H54 (cell line): ENCODE measurements around the gene NT5DC4.
"Not testable (repeated sequence)": the region's sequence is repeated elsewhere in the genome, so short reads cannot be mapped to it uniquely, and the experiment has no call there.

ENCODE experiments used
- DNase-seq: peaks from one replicate; pipeline ENCODE4 v3.0.0; 2011; ENCODE audit warnings: low spot score, mixed read lengths; ENCODE audit not compliant: insufficient read length
- FAIRE-seq: peaks from 3 replicates; lab custom pipeline; 2011; peaks lifted over from hg19 to GRCh38; lab: Jason Lieb, UNC
- POLR2A ChIP-seq: IDR thresholded peaks from 2 replicates; pipeline ENCODE4 v1.6.1; 2011; ENCODE audit warnings: low read depth, mild to moderate bottlenecking, low read length

NT5DC4 gene

DNA sequence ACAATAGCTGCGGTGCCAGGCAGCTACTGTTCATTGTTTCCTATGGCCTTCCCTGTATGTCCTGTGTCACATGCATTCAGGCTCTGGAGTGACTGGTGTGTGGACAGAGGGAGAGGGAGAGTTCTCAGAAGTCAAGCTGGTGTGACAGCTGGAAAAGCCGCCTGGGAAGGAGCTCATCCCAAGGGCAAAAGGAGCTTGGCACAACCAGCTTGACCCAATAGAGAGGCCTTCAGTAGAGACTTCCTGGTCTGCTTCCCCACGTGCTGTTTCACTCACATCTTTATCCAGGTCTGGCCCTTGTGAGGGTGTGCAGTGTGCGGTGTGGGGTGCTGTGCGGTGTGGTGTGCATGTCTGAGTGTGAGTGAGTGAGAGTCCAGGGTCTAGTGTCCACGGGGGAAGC lies 11.1 kb upstream of the NT5DC4 start:
- FAIRE-seq (no peak), DNase-seq (no peak)
- no peak for TF ChIP-seq POLR2A

DNA sequence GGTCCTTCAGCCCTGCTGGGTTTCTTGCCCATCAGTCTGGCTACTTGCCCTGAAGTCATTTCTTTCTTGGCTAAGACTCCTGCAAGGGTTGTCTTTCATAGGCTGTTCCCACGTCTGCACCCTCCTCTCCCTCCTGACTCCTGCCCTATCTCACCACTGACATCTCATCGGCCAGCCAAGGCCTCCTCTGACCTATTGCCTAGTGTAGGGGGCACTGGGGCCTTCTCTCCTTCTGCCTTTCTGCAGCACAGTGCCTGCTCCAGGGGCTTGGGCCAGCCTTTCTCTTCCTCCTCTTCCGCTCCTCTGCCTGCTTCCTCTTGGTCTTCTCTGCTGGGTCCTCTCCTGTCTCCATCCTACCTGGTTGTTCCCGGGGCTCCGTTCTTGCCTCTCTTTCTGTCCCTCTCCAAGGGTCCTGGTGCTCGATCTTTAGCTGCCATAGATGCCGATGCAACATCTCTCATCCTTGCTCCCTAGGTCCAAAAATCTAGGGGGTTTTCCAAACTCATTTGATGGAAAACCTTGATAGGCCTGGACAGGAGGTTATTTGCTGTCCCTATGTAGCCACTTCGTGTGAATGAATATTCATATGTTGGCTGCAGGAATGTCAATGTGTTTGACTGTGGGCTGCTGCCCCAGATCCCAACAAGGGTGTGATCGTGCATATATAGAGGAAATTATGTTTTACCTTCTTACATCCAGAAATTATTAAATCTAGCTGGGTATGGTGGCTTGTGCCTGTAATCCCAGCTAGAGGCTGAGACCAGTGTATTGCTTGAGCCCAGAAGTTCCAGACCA lies 9.7 kb upstream of the NT5DC4 start:
- FAIRE-seq (no peak), DNase-seq (no peak)
- TF ChIP-seq POLR2A, result no peak

GRCh38 chr2:112712465-112712864 lies 8.4 kb upstream of the NT5DC4 start:
- no peak for FAIRE-seq
- DNase-seq, result no peak
- no peak for TF ChIP-seq POLR2A

GRCh38 chr2:112712903-112713584 lies 7.8 kb upstream of the NT5DC4 start:
- DNase-seq (no peak), FAIRE-seq (no peak)
- no peak for TF ChIP-seq POLR2A

DNA sequence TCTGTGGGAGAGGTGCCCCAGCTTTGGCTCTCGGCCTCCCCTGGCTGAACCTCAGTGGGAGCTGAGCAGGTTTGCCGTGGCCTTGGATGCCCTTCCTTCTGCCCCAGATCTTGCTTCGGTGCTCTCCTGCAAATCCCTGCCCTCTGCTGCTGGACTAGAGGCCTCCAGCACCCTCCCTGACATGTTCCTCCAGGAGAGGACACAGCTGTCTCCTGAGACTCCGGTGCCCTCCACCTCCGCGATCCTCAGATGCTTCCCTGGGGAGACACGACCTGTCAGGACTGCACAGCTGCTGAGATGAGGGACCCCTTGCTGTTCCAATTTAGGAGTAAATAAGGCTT lies 7.3 kb upstream of the NT5DC4 start:
- no peak for DNase-seq
- TF ChIP-seq POLR2A, result no peak
- no peak for FAIRE-seq

GRCh38 chr2:112713926-112714325 lies 6.9 kb upstream of the NT5DC4 start:
- no peak for TF ChIP-seq POLR2A
- no peak for FAIRE-seq
- no peak for DNase-seq

DNA sequence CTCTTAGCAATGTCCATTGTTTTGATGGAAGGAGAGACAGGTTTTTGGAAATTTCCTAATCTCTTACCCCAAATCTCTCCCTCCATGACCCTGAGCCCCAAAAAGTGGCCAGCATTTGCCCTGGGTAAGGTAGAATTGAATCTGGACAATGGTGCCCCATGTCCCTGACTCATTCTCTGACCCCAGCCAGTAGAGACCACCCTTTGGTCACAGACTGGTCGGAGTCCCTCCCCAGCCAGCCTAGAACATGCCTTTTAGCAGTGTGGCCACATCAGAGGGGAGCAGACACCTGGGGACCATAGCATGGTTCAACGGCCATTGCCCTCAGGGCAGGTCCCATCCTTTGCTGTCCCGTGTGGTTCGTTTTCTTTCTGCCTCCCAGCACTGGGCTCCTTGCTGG lies 6.5 kb upstream of the NT5DC4 start:
- FAIRE-seq, result no peak
- TF ChIP-seq POLR2A, result no peak
- DNase-seq, result no peak

DNA sequence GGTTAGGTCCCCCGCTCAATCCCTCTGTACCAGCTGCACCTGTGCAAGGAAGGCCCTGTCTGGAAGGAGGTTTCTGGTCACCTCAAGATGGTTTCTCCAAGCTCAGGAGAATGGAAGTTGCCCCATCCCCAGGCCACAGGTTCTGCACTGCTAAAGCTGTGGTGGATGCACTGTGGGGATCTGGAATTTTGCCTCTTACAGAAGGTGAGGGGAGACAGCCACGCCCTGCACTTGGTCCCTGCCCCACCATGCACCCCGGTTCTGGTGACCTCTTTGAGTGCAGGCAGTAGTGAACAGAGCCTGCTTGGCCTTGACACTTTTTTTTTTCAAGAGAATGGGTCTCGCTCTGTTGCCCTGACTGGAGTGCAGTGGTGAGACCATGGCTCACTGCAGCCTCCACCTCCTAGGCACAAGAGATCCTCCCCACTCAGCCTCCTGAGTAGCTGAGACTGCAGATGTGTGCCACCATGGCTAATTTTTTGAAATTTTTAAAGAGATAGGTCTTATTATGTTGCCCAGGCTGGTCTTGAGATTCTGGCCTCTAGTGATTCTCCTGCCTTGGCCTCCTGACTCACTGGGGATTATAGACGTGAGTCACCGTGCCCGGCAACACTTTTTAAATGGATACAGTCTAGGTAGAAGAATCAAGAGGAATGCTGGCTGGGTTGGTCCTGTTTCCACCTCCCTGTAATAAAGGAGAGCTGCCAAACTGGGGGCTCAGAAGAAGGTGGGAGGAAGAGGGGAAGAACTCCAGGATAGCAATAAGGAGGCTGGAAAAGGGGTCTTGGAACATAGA lies 5.8 kb upstream of the NT5DC4 start:
- FAIRE-seq (peak; percentile 73), DNase-seq (peak; percentile 45)

GRCh38 chr2:112716094-112716493 lies 4.7 kb upstream of the NT5DC4 start:
- FAIRE-seq, DNase-seq: not testable (repeated sequence)

More for the DNA sequence above, 5.8 kb upstream of the NT5DC4 start:
- no peak for TF ChIP-seq POLR2A

DNA sequence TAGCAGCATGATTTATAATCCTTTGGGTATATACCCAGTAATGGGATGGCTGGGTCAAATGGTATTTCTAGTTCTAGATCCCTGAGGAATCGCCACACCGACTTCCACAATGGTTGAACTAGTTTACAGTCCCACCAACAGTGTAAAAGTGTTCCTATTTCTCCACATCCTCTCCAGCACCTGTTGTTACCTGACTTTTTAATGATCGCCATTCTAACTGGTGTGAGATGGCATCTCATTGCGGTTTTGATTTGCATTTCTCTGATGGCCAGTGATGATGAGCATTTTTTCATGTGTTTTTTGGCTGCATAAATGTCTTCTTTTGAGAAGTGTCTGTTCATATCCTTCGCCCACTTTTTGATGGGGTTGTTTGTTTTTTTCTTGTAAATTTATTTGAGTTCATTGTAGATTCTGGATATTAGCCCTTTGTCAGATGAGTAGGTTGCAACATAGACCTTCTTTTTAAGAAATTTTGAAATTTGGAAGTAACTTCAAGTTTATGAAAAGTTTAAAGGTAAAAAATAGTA lies 3.9 kb upstream of the NT5DC4 start:
- not testable (repeated sequence) for FAIRE-seq, DNase-seq

GRCh38 chr2:112718863-112719370 lies 1.9 kb upstream of the NT5DC4 start:
- FAIRE-seq, result no peak

DNA sequence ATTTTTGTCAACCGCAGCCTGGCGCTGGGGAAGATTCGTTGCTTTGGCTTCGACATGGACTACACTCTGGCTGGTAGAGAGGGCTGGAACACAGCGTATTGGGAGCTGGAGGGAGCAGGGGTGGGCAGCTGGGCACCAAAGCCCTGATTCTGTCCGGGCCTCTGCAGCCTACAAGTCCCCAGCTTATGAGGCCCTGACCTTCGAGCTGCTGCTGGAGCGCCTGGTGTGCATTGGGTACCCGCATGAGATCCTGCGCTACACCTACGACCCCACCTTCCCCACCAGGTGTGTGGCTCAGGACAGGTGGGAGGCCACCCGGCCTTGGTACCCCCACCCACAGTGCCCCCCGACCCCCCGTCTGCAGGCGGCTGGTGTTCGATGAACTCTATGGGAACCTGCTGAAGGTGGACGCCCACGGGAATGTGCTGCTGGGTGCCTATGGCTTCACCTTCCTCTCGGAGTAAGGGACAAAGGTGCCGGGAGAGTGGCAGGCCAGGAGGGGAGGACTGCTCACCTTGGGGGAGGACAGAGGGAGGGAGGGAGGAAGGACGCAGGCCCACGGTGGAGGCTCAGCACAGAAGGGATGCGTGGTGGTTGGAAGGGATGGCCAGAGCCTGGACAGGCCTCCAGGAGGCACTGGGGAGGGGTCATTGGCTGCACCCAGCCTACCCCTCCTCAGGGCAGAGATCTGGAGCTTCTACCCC lies 1.2 kb downstream of the NT5DC4 start:
- no peak for TF ChIP-seq POLR2A
- FAIRE-seq, result no peak

More at GRCh38 chr2:112718863-112719370, 1.9 kb upstream of the NT5DC4 start:
- no peak for TF ChIP-seq POLR2A
- DNase-seq, result no peak

More for the DNA sequence above, 1.2 kb downstream of the NT5DC4 start:
- DNase-seq, result no peak
